CD4-positive, alpha-beta T cell treated with Interleukin-4 for 4 hours (primary cell): ENCODE data around the gene MIB2.

Experiments used
- DNase-seq: peaks from one replicate; pipeline ENCODE4 v3.0.0-alpha.2; 2020

Gene MIB2

GRCh38 chr1:1616045-1616790, 918 bp downstream of the MIB2 start:
- DNase-seq: no peak

- no peak for DNase-seq
Observed at GRCh38 chr1:1616838-1617237, 1.5 kb downstream of the MIB2 start.

GRCh38 chr1:1617516-1617915, 2.2 kb downstream of the MIB2 start:
- no peak for DNase-seq

- DNase-seq: no peak
Observed at GRCh38 chr1:1617925-1618324, 2.6 kb downstream of the MIB2 start.

GRCh38 chr1:1618396-1619068, 3.2 kb downstream of the MIB2 start:
- DNase-seq: no peak

- no peak for DNase-seq
Observed at GRCh38 chr1:1619917-1620361, 4.6 kb downstream of the MIB2 start.

- DNase-seq: no peak
Observed at GRCh38 chr1:1620433-1621139, 5.3 kb downstream of the MIB2 start.

- DNase-seq: no peak
Observed at GRCh38 chr1:1621173-1622009, 6.1 kb downstream of the MIB2 start.

- no peak for DNase-seq
Observed at GRCh38 chr1:1622010-1622787, 6.9 kb downstream of the MIB2 start.

- DNase-seq: no peak
Observed at GRCh38 chr1:1622788-1623094, 7.4 kb downstream of the MIB2 start.

GRCh38 chr1:1623181-1623630, 7.9 kb downstream of the MIB2 start:
- no peak for DNase-seq

GRCh38 chr1:1623631-1624442, 8.5 kb downstream of the MIB2 start:
- DNase-seq: no peak

- DNase-seq: no peak
Observed at GRCh38 chr1:1624443-1625403, 9.4 kb downstream of the MIB2 start.

- DNase-seq: no peak
Observed at GRCh38 chr1:1625404-1625775, 10.1 kb downstream of the MIB2 start.

- no peak for DNase-seq
Observed at GRCh38 chr1:1625824-1626206, 10.5 kb downstream of the MIB2 start.

GRCh38 chr1:1626207-1627141, 11.2 kb downstream of the MIB2 start:
- DNase-seq: no peak

- no peak for DNase-seq
Observed at GRCh38 chr1:1627261-1627828, 12.0 kb downstream of the MIB2 start.
